Measurements from ENCODE around the gene WFDC1.

GRCh38 chr16:84268291-84269040, 26.2 kb upstream of the WFDC1 start:
- TF ChIP-seq CTCF (IDR thresholded peaks at IDR 0.05) (no peak), POLR2A (IDR thresholded peaks at IDR 0.05) (no peak)

All from uterus (tissue), 2 donors.